ENCODE measurements around the gene SORCS2.

GRCh38 chr4:7390336-7390735, 198.0 kb downstream of the SORCS2 start:
- no peak for TF ChIP-seq EZH2 (IDR thresholded peaks at IDR 0.05; ENCODE audit: insufficient read depth, poor library complexity, severe bottlenecking)
- TF ChIP-seq EZH2phosphoT487 (IDR thresholded peaks at IDR 0.05; ENCODE audit: insufficient read depth, low read depth) = no peak

Data from GM23248 (cell line).